A549 (cell line): ENCODE results near the gene ALPK3. TPM values are rescaled to one million over a fixed set of nuclear protein-coding genes. Genes with fewer than 3 reads are reported as not detected.

Experiments
- ATAC-seq, 2 experiments: fragments of 200-7000 bp in 1 of 2; fragments of >200 bp in 1 of 2; cut with Nextera tagmentation in 1 of 2; cut with Tn5 transposase in 1 of 2; 3 replicates each; pipeline versions ENCODE4 v1.8.0 to v1.9.1; 2018 to 2020; ENCODE audit warnings: mild to moderate bottlenecking in 1 of 2, moderate library complexity in 1 of 2
- CTCF ChIA-PET: fragments of 300-600 bp; sonication (Branson Sonifier 250); formaldehyde crosslinking; extraction: SDS; loops from one replicate; lab custom pipeline; 2021; ENCODE audit warnings: antibody characterized with exemption, inconsistent platforms; lab: Yijun Ruan, JAX
- POLR2A ChIA-PET: fragments of 350-600 bp; formaldehyde crosslinking; extraction: SDS; loops from one replicate; lab custom pipeline; 2021; ENCODE audit warnings: antibody characterized with exemption, inconsistent platforms; lab: Yijun Ruan, JAX
- DNase-seq, 2 experiments: peaks; one replicate each; pipeline versions ENCODE4 v3.0.0 to v3.0.0-alpha.2; 2011 to 2016; ENCODE audit warnings: low read depth in 1 of 2, low spot score in 1 of 2
- FAIRE-seq: peaks from 2 replicates; lab custom pipeline; 2011; peaks lifted over from hg19 to GRCh38; lab: Jason Lieb, UNC
- H3K27ac ChIP-seq, 2 experiments: fragments of >200 bp; sonication (Bioruptor Twin); formaldehyde crosslinking; 3 replicates each; pipeline ENCODE4 v1.5.1; 2016 to 2017
- H3K4me1 ChIP-seq: fragments of >200 bp; sonication (Bioruptor Twin); formaldehyde crosslinking; 3 replicates; pipeline ENCODE4 v1.6.1; 2016
- H3K4me2 ChIP-seq: fragments of >200 bp; sonication (Bioruptor Twin); formaldehyde crosslinking; 3 replicates; pipeline ENCODE4 v1.6.1; 2016
- H3K4me3 ChIP-seq: fragments of >200 bp; sonication (Bioruptor Twin); formaldehyde crosslinking; 3 replicates; pipeline ENCODE4 v1.5.1; 2016
- H3K9me3 ChIP-seq: fragments of >200 bp; sonication (Bioruptor Twin); formaldehyde crosslinking; 3 replicates; pipeline ENCODE4 v1.6.1; 2016
- CBX2 ChIP-seq: fragments of 200-600 bp; sonication (generic); IDR thresholded peaks from 2 replicates; pipeline ENCODE4 v1.6.1; 2016; ENCODE audit warnings: low read depth, mild to moderate bottlenecking, borderline replicate concordance
- CEBPB ChIP-seq, 2 experiments: fragments of >200 bp in 1 of 2; sonication (Bioruptor Twin) in 1 of 2; formaldehyde crosslinking in 1 of 2; IDR thresholded peaks; 2 replicates each; pipeline ENCODE4 v1.6.1; 2012 to 2016
- CHD2 ChIP-seq: fragments of 150-350 bp; IDR thresholded peaks from 2 replicates; pipeline ENCODE4 v1.6.1; 2014; ENCODE audit warnings: low read length; ENCODE audit not compliant: partially characterized antibody
- CHD4 ChIP-seq: fragments of 200-600 bp; sonication (generic); IDR thresholded peaks from 2 replicates; pipeline ENCODE4 v1.6.1; 2016; ENCODE audit warnings: antibody characterized with exemption, mild to moderate bottlenecking, borderline replicate concordance
- EHF ChIP-seq: fragments of 250-450 bp; sonication (Bioruptor Pico); IDR thresholded peaks from 2 replicates; pipeline ENCODE4 v1.5.0; 2020; ENCODE audit warnings: mild to moderate bottlenecking
- EHMT2 ChIP-seq: fragments of 200-600 bp; sonication (generic); IDR thresholded peaks from 2 replicates; pipeline ENCODE4 v1.6.1; 2016; ENCODE audit warnings: antibody characterized with exemption, low read depth, mild to moderate bottlenecking, moderate library complexity
- ESRRA ChIP-seq: fragments of 150-350 bp; IDR thresholded peaks from 2 replicates; pipeline ENCODE4 v1.6.1; 2014; ENCODE audit warnings: mild to moderate bottlenecking, low read length, borderline replicate concordance
- FOSL2 ChIP-seq, 2 experiments: fragments of 450-650 bp in 1 of 2; fragments of >200 bp in 1 of 2; sonication (Bioruptor Twin) in 1 of 2; formaldehyde crosslinking; IDR thresholded peaks; 2 replicates each; pipeline versions ENCODE4 v1.5.0 to v1.6.1; 2016 to 2020; ENCODE audit warnings: mild to moderate bottlenecking in 1 of 2, moderate library complexity in 1 of 2
- GATA3 ChIP-seq: IDR thresholded peaks from 2 replicates; pipeline ENCODE4 v1.6.1; 2012; ENCODE audit warnings: borderline replicate concordance
- KDM1A ChIP-seq: fragments of 200-600 bp; sonication (generic); IDR thresholded peaks from 2 replicates; pipeline ENCODE4 v1.6.1; 2016; ENCODE audit warnings: low read depth, mild to moderate bottlenecking
- MAFK ChIP-seq: fragments of 450-650 bp; IDR thresholded peaks from 2 replicates; pipeline ENCODE4 v1.6.1; 2014; ENCODE audit not compliant: partially characterized antibody
- NFE2L2 ChIP-seq: fragments of 150-350 bp; conservative IDR thresholded peaks from 2 replicates; pipeline ENCODE4 v1.6.1; 2014; ENCODE audit warnings: low read length
- POLR2A ChIP-seq: IDR thresholded peaks from 2 replicates; pipeline ENCODE4 v1.6.1; 2012; ENCODE audit warnings: mild to moderate bottlenecking, low read length
- POLR2AphosphoS2 ChIP-seq: conservative IDR thresholded peaks from 2 replicates; pipeline ENCODE4 v1.6.1; 2012; ENCODE audit warnings: low read length, improper control_type of control experiment, inconsistent platforms
- RCOR1 ChIP-seq: fragments of 150-350 bp; IDR thresholded peaks from 2 replicates; pipeline ENCODE4 v1.6.1; 2014; ENCODE audit warnings: antibody characterized with exemption, low read length, low read depth
- RFX5 ChIP-seq: fragments of 450-650 bp; IDR thresholded peaks from 2 replicates; pipeline ENCODE4 v1.7.1; 2014; ENCODE audit warnings: antibody characterized with exemption, mild to moderate bottlenecking, moderate library complexity
- SMC3 ChIP-seq: fragments of >200 bp; sonication (Bioruptor Twin); formaldehyde crosslinking; IDR thresholded peaks from 3 replicates; pipeline ENCODE4 v1.6.1; 2018; ENCODE audit warnings: inconsistent platforms
- ZSCAN20 ChIP-seq: fragments of 250-450 bp; sonication (Bioruptor Pico); IDR thresholded peaks from 2 replicates; pipeline ENCODE4 v1.8.0; 2022; ENCODE audit warnings: mild to moderate bottlenecking, moderate library complexity
- WGBS: methylation state at CpG from one replicate; pipeline ENCODE4 v1.1.6; 2017; ENCODE audit errors: missing lambda C conversion rate; 5-methylcytosine and 5-hydroxymethylcytosine counted together
- polyA plus RNA-seq, 4 experiments: library from polyadenylated mRNA; depleted of rRNA in 3 of 4; stranded (reverse); fragments of >200 nt; fragmentation: RNase III in 1 of 4; extraction: RNeasy Plus Mini Kit Qiagen cat#74134 plus additional on column Dnase treatment in 1 of 4; gene quantifications; 2 replicates in 3 of 4; 3 replicates in 1 of 4; pipeline ENCODE4 v1.2.3, GENCODE V29; 2011 to 2017
- TF ChIP-seq, protein P1 (sequence below): fragments of >200 bp; sonication (Bioruptor Twin); formaldehyde crosslinking; IDR thresholded peaks from 3 replicates; pipeline ENCODE4 v1.6.1; 2016
- TF ChIP-seq, protein P2 (sequence below): fragments of 250-450 bp; sonication (Bioruptor Pico); IDR thresholded peaks from 2 replicates; pipeline ENCODE4 v1.5.0; 2020; ENCODE audit warnings: low read depth, mild to moderate bottlenecking, moderate library complexity
- TF ChIP-seq, protein P3 (sequence below): IDR thresholded peaks from 2 replicates; pipeline ENCODE4 v1.6.1; 2012
- TF ChIP-seq, protein P4 (sequence below): fragments of 450-650 bp; IDR thresholded peaks from 2 replicates; pipeline ENCODE4 v1.6.1; 2014; ENCODE audit warnings: antibody characterized with exemption

ALPK3 gene
- polyA plus RNA-seq, 2 of the 4 experiments (the other 2 are of a cell fraction) = 0.26 to 0.30 TPM

DNA sequence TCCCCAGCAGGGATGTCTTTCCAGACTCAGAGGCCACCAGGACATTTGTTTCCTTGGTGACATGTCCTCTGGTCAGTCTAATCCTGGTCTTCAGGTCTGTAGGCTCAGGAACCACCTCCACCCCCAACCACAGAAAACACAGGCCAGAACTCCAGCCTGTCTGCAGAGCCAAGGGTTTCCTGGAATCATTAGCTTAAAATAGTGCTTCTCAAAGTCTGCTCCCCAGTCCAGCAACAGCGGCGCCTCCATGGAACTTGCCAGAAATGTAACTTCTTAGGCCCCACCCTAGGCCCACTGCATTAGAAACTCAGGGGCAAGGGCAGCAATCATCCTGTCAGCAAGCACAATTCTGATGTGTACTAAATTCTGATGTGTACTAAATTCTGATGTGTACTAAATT, 87.3 kb downstream of the ALPK3 start:
- 96% methylated on average over 2 of the region's 2 CpGs for WGBS
- Histone ChIP-seq H3K27ac (peak overlapping the region; percentile 3 to 71; a peak in 5 of 6 replicates), H3K4me1 (peaks cover 33% of the 10 kb centered on the region), H3K4me3 (no peak overlapping the region), H3K4me2 (no peak overlapping the region), H3K9me3 (no peaks in the 10 kb centered on the region)
- DNase-seq (no peak), FAIRE-seq (no peak), ATAC-seq (no peak)
- TF ChIP-seq CHD4 (no peak), NFE2L2 (no peak), CEBPB (IDR thresholded peaks at IDR 0.05) (no peak), CBX2 (no peak), ESRRA (no peak), POLR2AphosphoS2 (no peak), POLR2A (no peak), MAFK (no peak), GATA3 (no peak), FOSL2 (IDR thresholded peaks at IDR 0.05) (no peak), FOSL2 (CRISPR knock-in tag; IDR thresholded peaks at IDR 0.05) (no peak), EHMT2 (no peak)
- TF ChIP-seq, protein P1, sequence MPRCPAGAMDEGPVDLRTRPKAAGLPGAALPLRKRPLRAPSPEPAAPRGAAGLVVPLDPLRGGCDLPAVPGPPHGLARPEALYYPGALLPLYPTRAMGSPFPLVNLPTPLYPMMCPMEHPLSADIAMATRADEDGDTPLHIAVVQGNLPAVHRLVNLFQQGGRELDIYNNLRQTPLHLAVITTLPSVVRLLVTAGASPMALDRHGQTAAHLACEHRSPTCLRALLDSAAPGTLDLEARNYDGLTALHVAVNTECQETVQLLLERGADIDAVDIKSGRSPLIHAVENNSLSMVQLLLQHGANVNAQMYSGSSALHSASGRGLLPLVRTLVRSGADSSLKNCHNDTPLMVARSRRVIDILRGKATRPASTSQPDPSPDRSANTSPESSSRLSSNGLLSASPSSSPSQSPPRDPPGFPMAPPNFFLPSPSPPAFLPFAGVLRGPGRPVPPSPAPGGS = no peak
- TF ChIP-seq, protein P2, sequence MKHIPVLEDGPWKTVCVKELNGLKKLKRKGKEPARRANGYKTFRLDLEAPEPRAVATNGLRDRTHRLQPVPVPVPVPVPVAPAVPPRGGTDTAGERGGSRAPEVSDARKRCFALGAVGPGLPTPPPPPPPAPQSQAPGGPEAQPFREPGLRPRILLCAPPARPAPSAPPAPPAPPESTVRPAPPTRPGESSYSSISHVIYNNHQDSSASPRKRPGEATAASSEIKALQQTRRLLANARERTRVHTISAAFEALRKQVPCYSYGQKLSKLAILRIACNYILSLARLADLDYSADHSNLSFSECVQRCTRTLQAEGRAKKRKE (CRISPR knock-in tag) = no peak
- ChIA-PET POLR2A (no interaction called here), CTCF (interaction anchor here (1.1 to 1.7 kb wide), 6 partner anchors 9 to 316 kb away, joined by 3 to 6 read pairs (median 4); no protein-coding TSS in a partner anchor)

DNA sequence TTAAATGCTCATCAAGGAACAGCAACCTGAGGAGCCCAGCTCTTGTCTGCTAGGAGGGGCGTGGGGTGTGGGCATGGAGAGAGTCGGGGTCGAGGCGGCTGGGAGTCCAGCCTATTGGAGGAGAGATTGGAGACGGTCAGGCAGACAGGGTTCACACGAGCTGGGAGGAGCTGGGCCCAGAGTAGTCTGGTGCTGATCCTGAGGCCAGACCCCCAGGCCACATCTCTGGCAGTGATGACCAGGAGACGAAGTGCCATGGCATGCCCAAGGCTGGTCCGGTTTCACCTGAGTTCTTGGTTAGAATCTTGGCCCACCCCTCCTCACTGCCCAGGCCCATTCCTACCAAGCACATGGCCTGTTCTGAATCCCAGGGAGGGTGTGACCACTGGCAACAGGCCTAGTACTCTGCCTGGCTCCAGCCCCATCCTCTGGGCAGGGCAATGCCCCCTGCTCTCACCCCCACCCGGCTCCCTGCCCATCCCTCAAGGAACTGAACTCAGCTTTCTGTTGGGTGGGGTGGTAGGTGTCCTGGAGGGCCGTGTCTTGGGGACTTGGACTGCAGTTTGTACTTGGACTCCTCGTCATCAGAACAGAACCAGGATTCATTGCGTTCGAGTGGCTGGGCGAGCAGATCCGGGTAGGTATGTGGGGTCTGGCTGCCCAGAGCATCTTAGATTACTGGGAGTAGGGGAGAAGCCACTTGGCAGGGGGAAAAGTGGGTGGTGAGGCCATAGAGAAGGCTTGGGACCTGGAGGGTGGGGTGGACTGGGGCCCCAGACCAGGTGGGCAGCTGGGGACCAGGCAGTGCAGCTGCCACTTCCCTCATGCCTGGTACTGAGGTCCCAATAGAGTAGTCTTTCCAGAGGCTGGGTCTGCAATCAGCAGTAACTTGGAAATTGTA, 88.1 kb downstream of the ALPK3 start:
- no peaks in the 10 kb centered on the region for H3K9me3 ChIP-seq
- DNase-seq (no peak), ATAC-seq (no peak), FAIRE-seq (no peak)
- CTCF ChIA-PET = interaction anchor here (0.9 to 1.7 kb wide), 5 partner anchors 8 to 23 kb away, joined by 3 to 6 read pairs (median 4); no protein-coding TSS in a partner anchor
- H3K27ac ChIP-seq = peak overlapping the region; percentile 32 to 71; a peak in 5 of 6 replicates
- no peak overlapping the region for H3K4me3 ChIP-seq
- 88% methylated on average over 15 of the region's 15 CpGs for WGBS
- H3K4me2 ChIP-seq = no peak overlapping the region
- TF ChIP-seq CHD4 (no peak), CHD2 (no peak), SMC3 (no peak), RFX5 (no peak), ZSCAN20 (CRISPR knock-in tag) (no peak), EHF (CRISPR knock-in tag) (no peak)
- POLR2A ChIA-PET = no interaction called here
- peaks cover 41% of the 10 kb centered on the region for H3K4me1 ChIP-seq

DNA sequence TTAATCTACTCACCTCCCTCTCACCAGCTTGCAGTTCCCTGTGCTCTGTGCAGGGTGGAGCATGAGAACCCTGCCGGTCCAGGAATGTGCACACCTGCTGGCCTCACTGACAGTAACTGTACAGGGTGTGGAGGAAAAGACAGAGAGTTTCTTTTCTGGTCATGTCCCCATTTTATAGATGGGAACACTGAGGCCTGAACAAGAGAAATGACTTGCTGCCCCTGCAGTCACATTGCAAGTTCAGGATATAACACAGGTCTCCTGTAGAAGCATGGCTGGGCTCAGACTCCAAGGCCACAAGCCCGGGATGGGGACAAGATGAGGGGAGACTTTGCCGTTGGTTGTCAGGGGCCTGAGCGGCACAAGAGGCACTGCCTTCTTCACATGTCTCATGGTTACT, 90.6 kb downstream of the ALPK3 start:
- no peak for FAIRE-seq
- no peaks in the 10 kb centered on the region for H3K9me3 ChIP-seq
- ATAC-seq = no peak
- DNase-seq = no peak
- H3K4me3 ChIP-seq = no peak overlapping the region
- TF ChIP-seq CHD4 (peak; percentile 62; the same call in 1 of the 2 replicates), MAFK (no peak), RCOR1 (0 out of 2 replicates have a peak, but pooled peaks have one; percentile 36), KDM1A (peak; percentile 90), POLR2A (no peak)
- TF ChIP-seq, protein P3, sequence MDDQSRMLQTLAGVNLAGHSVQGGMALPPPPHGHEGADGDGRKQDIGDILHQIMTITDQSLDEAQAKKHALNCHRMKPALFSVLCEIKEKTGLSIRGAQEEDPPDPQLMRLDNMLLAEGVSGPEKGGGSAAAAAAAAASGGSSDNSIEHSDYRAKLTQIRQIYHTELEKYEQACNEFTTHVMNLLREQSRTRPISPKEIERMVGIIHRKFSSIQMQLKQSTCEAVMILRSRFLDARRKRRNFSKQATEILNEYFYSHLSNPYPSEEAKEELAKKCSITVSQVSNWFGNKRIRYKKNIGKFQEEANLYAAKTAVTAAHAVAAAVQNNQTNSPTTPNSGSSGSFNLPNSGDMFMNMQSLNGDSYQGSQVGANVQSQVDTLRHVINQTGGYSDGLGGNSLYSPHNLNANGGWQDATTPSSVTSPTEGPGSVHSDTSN = no peak
- TF ChIP-seq, protein P4, sequence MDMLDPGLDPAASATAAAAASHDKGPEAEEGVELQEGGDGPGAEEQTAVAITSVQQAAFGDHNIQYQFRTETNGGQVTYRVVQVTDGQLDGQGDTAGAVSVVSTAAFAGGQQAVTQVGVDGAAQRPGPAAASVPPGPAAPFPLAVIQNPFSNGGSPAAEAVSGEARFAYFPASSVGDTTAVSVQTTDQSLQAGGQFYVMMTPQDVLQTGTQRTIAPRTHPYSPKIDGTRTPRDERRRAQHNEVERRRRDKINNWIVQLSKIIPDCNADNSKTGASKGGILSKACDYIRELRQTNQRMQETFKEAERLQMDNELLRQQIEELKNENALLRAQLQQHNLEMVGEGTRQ = no peak
- no peak overlapping the region for H3K4me2 ChIP-seq
- POLR2A ChIA-PET = no interaction called here
- CTCF ChIA-PET = interaction anchor here (0.9 to 13.2 kb wide), 7 partner anchors 12 to 336 kb away, joined by 3 to 137 read pairs (median 3); no protein-coding TSS in a partner anchor
- peaks cover 60% of the 10 kb centered on the region for H3K4me1 ChIP-seq
- peak overlapping the region in 1 of 2 experiments; percentile 45; a peak in 3 of 6 replicates for H3K27ac ChIP-seq
- 93% methylated on average over 4 of the region's 4 CpGs for WGBS
